ENCODE measurements around the gene NRXN2.

The NRXN2 gene

GRCh38 chr11:64723117-64723906 is at the start of gene NRXN2:
Gene NRXN2, minus strand, starts transcription at chr11:64723197. Its CDS starts 9,498 bp downstream, at chr11:64713699.
- peak; percentile 64 to 77 (median 74) for DNase-seq (ENCODE audit: low read depth in 2 of 3, low spot score in 2 of 3)

GRCh38 chr11:64772303-64773018 is 49.5 kb upstream of the NRXN2 start:
- DNase-seq (ENCODE audit: low read depth in 2 of 3, low spot score in 2 of 3) = no peak

GRCh38 chr11:64771861-64772260 is 48.9 kb upstream of the NRXN2 start:
- DNase-seq (ENCODE audit: low read depth in 2 of 3, low spot score in 2 of 3) = no peak

GRCh38 chr11:64770120-64770519 is 47.1 kb upstream of the NRXN2 start:
- no peak for DNase-seq (ENCODE audit: low read depth in 2 of 3, low spot score in 2 of 3)

GRCh38 chr11:64769283-64769682 is 46.3 kb upstream of the NRXN2 start:
- no peak for DNase-seq (ENCODE audit: low read depth in 2 of 3, low spot score in 2 of 3)

- no peak for DNase-seq (ENCODE audit: low read depth in 2 of 3, low spot score in 2 of 3)
Observed at GRCh38 chr11:64768300-64768694, 45.3 kb upstream of the NRXN2 start.

- peak in 2 of 3 experiments; percentile 80 to 83 for DNase-seq (ENCODE audit: low read depth in 2 of 3, low spot score in 2 of 3)
Observed at GRCh38 chr11:64767344-64768299, 44.6 kb upstream of the NRXN2 start.

- DNase-seq (ENCODE audit: low read depth in 2 of 3, low spot score in 2 of 3) = no peak
Observed at GRCh38 chr11:64766881-64767280, 43.9 kb upstream of the NRXN2 start.

- no peak for DNase-seq (ENCODE audit: low read depth in 2 of 3, low spot score in 2 of 3)
Observed at GRCh38 chr11:64765851-64766665, 43.1 kb upstream of the NRXN2 start.

- no peak for DNase-seq (ENCODE audit: low read depth in 2 of 3, low spot score in 2 of 3)
Observed at GRCh38 chr11:64765291-64765850, 42.4 kb upstream of the NRXN2 start.

GRCh38 chr11:64764753-64765152 is 41.8 kb upstream of the NRXN2 start:
- no peak for DNase-seq (ENCODE audit: low read depth in 2 of 3, low spot score in 2 of 3)

- no peak for DNase-seq (ENCODE audit: low read depth in 2 of 3, low spot score in 2 of 3)
Observed at GRCh38 chr11:64764040-64764611, 41.1 kb upstream of the NRXN2 start.

- DNase-seq (ENCODE audit: low read depth in 2 of 3, low spot score in 2 of 3) = no peak
Observed at GRCh38 chr11:64763526-64764039, 40.6 kb upstream of the NRXN2 start.

GRCh38 chr11:64762674-64763525 is 39.9 kb upstream of the NRXN2 start:
- no peak for DNase-seq (ENCODE audit: low read depth in 2 of 3, low spot score in 2 of 3)

- DNase-seq (ENCODE audit: low read depth in 2 of 3, low spot score in 2 of 3) = no peak
Observed at GRCh38 chr11:64762277-64762673, 39.3 kb upstream of the NRXN2 start.

GRCh38 chr11:64760759-64761420 is 37.9 kb upstream of the NRXN2 start:
- no peak for DNase-seq (ENCODE audit: low read depth in 2 of 3, low spot score in 2 of 3)

GRCh38 chr11:64759722-64760719 is 37.0 kb upstream of the NRXN2 start, which contains the start of gene PYGM:
Gene PYGM, minus strand, starts transcription at chr11:64759974. Its CDS starts 76 bp downstream, at chr11:64759898.
- no peak for DNase-seq (ENCODE audit: low read depth in 2 of 3, low spot score in 2 of 3)

All from activated CD8-positive, alpha-beta memory T cell treated with anti-CD3 and anti-CD28 coated beads for 48 hours (primary cell).